GM21367 (cell line): Measurements from ENCODE around the gene VEGFD.

Source experiments
- ATAC-seq: cut with Tn5 transposase; IDR thresholded peaks from one replicate; pipeline ENCODE4 v1.9.1; 2021; ENCODE audit not compliant: unreplicated experiment

VEGFD gene

DNA sequence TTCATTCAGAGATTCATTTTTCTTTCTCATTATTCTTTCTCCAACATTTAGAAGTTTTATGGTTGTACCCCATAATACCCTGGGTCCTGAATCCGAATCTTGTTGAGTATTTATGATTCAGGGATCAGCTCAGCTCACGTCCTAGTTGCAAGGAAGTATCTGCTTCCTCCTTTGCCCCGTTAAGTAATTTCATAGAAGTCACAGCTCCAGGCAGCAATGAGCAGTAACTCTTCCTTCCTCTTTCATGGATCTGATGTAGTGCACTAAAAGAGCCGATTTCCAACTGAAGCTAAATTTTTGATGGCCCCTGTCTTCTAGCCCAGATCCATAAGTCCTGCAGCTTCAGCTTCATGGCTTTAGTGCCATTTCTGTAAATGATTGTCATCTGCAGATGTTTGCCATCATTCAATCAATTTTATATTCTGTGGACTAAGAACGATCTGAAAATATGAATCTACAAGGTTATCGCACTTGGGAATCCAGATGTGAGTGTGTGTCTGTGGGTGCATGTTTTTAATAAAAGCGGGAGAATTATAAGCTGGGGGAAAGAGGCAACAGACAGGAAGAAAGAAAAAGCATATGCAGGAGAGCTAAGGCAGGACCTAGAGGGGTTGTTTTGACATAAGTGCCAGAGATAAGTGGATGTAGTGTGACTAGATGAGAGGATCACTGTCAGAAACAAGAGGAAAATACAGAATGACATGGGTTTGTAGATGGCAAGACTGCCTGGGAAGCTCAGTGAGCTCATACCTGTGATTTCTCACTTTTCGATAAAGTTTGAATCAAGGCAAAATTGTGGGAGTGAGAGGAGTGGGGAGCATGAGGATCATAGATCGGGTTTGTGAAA lies 17.5 kb downstream of the VEGFD start:
- ATAC-seq: no peak

- no peak for ATAC-seq
Measured at GRCh38 chrX:15359701-15360100, 24.5 kb downstream of the VEGFD start.

- ATAC-seq: no peak
Measured at GRCh38 chrX:15358533-15358932, 25.7 kb downstream of the VEGFD start.

DNA sequence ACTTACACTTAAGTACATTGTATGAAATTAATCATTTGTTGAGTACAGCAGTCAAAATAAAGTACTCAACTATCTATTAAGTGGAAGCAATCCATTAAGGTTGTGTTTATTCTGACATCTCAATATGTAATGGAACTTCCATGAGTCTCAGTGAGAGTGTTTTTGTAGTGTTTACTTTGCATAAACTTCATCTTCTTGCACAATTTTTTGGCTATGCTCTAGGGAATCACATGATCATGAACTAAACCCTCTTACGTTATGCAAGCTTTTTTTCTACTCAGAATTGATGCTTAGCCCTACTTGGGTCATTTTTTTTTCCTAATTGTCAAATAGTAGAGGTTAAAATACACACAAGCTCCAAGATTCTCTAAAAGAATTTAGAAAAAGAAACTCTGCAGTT lies 27.8 kb downstream of the VEGFD start:
- no peak for ATAC-seq

- ATAC-seq: no peak
Measured at GRCh38 chrX:15350329-15350996, 33.8 kb downstream of the VEGFD start.

DNA sequence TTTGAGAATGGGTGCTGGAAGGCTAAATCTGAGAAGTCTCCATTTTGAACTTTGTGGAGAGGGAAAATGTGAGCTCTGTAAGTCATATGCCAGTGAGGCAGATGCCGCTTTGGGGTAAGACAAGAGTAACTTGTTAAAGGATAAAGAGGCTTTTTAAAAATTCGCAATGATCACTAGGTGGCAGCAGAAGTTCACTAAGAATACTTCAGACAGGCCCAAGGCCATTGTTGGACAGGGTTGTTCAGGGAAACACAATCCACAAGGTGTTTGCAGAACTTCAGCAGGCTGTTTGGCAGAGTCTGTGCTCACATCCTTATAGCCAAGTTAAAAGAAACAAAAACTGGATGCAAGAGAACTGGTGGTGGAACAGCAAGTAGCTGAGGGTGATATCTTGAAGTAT lies 35.2 kb downstream of the VEGFD start:
- no peak for ATAC-seq

DNA sequence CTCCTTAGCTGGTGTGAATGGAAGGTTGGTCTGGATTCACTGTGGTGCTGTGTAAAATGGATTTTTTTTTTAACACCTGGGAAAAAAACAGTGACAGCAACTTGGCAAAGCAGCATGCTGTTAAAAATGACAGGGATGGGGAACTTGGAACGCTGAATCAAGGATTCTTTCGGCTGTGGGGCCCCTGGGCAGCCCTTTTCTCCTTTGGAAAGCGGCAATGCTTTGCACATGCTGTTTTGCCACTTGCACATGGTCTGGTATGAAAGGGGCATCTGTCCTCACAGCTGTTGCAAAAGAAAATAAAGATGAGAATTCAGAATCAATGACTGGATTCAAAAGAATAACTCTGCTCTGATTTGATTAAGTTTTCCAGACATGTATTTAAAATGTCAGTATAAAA lies 38.2 kb downstream of the VEGFD start:
- ATAC-seq: no peak

- ATAC-seq: no peak
Measured at GRCh38 chrX:15344106-15344505, 40.1 kb downstream of the VEGFD start.

- no peak for ATAC-seq
Measured at GRCh38 chrX:15343075-15343476, 41.1 kb downstream of the VEGFD start.

GRCh38 chrX:15340867-15341266 lies 43.3 kb downstream of the VEGFD start:
- no peak for ATAC-seq

DNA sequence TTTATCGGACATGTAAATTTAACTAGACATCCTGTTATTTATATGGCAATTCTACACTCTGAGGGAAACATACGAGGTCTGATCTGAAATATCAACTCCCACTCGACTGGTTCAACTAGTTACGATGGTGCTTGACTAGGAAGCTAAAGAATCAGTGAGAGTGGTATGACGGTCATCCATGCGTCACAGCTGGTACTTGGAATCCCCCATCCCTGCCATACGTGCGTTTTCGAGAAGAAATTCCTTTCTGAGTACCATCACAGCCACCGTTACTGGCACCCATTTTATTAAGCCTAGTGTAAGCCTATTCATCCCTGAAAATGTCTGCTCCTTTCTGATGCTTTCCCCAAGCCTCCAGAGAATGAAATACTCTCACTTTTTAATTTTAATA lies 48.2 kb downstream of the VEGFD start:
- no peak for ATAC-seq

- ATAC-seq: peak; percentile 99
Measured at GRCh38 chrX:15335135-15336022, 48.8 kb downstream of the VEGFD start, which contains the start of gene PIGA. TSS of gene PIGA (minus strand) at chrX:15335523. CDS start at chrX:15331930, 3,593 bp downstream.

DNA sequence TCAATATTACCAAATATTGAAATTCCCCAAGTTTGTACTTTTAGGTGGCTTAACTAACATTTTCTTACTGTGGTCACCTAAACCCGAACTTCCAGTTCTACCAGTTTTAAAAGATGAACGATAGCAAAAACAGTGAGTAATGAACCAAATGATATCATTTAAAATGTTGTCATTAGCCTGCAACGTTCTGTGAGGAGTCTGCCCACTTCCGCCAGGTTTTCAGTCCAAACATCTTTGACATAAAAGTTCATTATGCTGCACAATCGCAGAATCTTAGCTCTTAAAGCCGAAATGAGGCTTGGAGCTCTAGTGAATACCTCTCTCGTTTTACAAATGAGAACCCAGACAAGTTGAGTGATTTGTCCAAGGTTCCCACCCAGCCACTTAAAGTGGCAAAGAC lies 49.7 kb downstream of the VEGFD start:
- no peak for ATAC-seq

GRCh38 chrX:15328821-15329220 lies 55.4 kb downstream of the VEGFD start:
- no peak for ATAC-seq

DNA sequence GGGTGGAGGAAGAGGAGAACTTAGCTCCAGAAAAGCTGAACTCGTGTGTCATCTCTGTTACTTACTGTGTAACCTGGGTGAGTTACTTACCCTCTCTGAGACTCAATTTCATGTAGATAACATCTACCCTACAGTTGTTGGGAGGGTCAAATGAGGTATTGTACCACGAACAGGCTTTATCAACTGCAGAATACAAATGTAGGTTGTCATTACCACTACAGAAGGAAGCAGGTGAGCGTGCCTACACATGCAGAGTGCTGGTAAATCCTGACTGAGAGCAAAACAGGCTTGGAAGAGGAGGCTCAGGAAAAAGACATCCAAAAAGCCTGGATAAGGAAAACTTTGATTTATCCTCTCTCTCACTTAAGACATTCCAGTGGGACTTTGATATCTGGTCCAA lies 56.1 kb downstream of the VEGFD start:
- no peak for ATAC-seq

GRCh38 chrX:15322472-15322871 lies 61.7 kb downstream of the VEGFD start:
- ATAC-seq: no peak

GRCh38 chrX:15322072-15322471 lies 62.1 kb downstream of the VEGFD start:
- no peak for ATAC-seq

GRCh38 chrX:15321447-15321846 lies 62.8 kb downstream of the VEGFD start:
- no peak for ATAC-seq

DNA sequence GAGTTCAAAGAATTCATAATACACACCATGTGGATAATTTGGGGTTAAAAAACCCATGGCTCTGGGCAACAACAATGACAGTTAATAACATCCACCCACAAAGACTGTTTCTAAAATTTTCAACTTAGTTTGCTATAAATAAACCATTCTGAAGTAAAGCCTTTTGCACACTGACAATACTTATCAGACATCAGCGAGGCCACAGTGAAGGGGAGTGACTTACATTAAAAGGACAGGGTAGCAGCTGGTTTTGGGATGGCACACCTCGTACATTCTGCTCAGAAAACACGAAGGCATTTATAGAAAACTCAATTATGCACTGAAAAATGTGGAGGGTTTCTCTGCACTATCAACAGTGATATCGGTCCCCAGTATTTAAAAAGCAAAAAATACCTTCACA lies 63.9 kb downstream of the VEGFD start:
- ATAC-seq: no peak

DNA sequence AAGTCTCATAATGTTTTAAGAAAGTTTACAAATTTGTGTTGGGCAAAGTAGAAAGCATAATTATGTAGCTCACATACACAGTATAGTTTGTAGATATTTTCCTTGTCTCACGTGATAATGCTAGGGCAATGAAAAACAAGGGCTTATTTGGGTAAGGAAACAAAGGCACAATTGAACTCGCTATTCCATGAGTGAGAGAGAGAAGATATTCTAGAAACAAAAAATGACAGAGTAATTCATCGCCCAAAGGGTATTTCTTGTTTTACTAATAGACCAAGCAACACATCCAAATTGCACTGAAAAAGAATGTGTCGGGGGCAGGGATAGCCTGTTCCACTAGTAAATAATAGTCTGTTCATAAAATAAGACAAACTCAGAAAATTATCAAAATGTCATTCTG lies 65.1 kb downstream of the VEGFD start:
- no peak for ATAC-seq

DNA sequence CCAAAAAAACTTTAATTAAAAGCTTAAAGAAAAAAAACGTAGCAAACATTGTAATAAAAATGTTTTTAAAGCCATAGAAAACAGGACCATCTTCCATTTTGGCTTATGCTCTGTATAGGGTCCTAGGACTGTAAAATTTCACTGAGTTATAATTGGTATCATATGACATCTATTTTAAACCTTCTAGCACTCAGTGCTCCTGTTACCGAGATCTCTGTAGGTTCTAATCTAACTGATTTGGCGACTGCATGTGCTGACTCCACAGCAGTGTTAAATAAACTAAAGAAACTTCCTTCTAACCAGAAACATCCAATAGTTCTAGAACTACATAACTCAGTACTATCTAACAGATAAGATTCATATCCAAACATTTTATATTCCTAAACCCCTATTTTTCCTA lies 68.7 kb downstream of the VEGFD start, which contains the start of gene ASB11:
TSS of gene ASB11 (minus strand) at position 132 of the 400 bp plus-strand sequence. CDS start at position 97, 35 bp downstream.
- ATAC-seq: no peak
